22Rv1 (cell line): Measurements from ENCODE around the gene STYK1.

Experiments used
- CTCF ChIP-seq: fragments of 450-650 bp; IDR thresholded peaks from 2 replicates; pipeline ENCODE4 v1.5.1; 2017; ENCODE audit warnings: mild to moderate bottlenecking
- ZFX ChIP-seq: fragments of 450-650 bp; IDR thresholded peaks from 2 replicates; pipeline ENCODE4 v1.6.1; 2017; ENCODE audit warnings: antibody characterized with exemption, borderline replicate concordance

GRCh38 chr12:10717410-10717809, 43.6 kb upstream of the STYK1 start:
- no peak for TF ChIP-seq CTCF
- TF ChIP-seq ZFX = no peak
